Progenitor cell of endocrine pancreas (in vitro differentiated cells): ENCODE results near the gene SCG3. TPM values are rescaled to one million over a fixed set of nuclear protein-coding genes. Genes with fewer than 3 reads are reported as not detected.

Source experiments
- DNase-seq: peaks from one replicate; pipeline ENCODE4 v3.0.0; 2021; ENCODE audit warnings: low spot score; ENCODE audit not compliant: unreplicated experiment
- H3K27ac Mint-ChIP-seq: 2 replicates; pipeline ENCODE4 v1.8.0; 2021; ENCODE audit warnings: mild to moderate bottlenecking, moderate library complexity, mixed read lengths
- H3K27me3 Mint-ChIP-seq: 2 replicates; pipeline ENCODE4 v1.8.0; 2021; ENCODE audit warnings: mixed read lengths
- H3K36me3 Mint-ChIP-seq: 2 replicates; pipeline ENCODE4 v1.8.0; 2022; ENCODE audit warnings: mixed read lengths; ENCODE audit not compliant: insufficient read depth
- H3K4me1 Mint-ChIP-seq: 2 replicates; pipeline ENCODE4 v1.8.0; 2021; ENCODE audit warnings: low read depth, mixed read lengths
- H3K4me3 Mint-ChIP-seq: 2 replicates; pipeline ENCODE4 v1.8.0; 2021; ENCODE audit warnings: low read depth, mild to moderate bottlenecking, moderate library complexity, mixed read lengths
- H3K9me3 Mint-ChIP-seq: 2 replicates; pipeline ENCODE4 v1.8.0; 2021; ENCODE audit warnings: low read depth, mixed read lengths
- CTCF ChIP-seq: fragments of 200-600 bp; sonication (generic); IDR thresholded peaks from one replicate; pipeline ENCODE4 v1.5.0; 2021; ENCODE audit warnings: antibody characterized with exemption, mild to moderate bottlenecking; ENCODE audit not compliant: unreplicated experiment
- total RNA-seq: library from RNA; stranded (reverse); gene quantifications from 2 replicates; pipeline ENCODE4 v1.2.1, GENCODE V29; 2021

The SCG3 gene
- total RNA-seq, 1 donor from 2014 or later, result 7.9 TPM

GRCh38 chr15:51765751-51766150 is 84.4 kb downstream of the SCG3 start:
- Mint-ChIP-seq H3K36me3 (peaks cover 2% of the 10 kb centered on the region), H3K4me3 (no peak overlapping the region), H3K9me3 (no peaks in the 10 kb centered on the region)

GRCh38 chr15:51766341-51766740 is 85.0 kb downstream of the SCG3 start:
- Mint-ChIP-seq H3K9me3 (no peaks in the 10 kb centered on the region), H3K4me1 (no peaks in the 10 kb centered on the region), H3K27me3 (no peaks in the 10 kb centered on the region), H3K36me3 (peaks cover 2% of the 10 kb centered on the region), H3K4me3 (no peak overlapping the region), H3K27ac (no peak overlapping the region)
- DNase-seq, result no peak
- TF ChIP-seq CTCF, result no peak

More at GRCh38 chr15:51765751-51766150, 84.4 kb downstream of the SCG3 start:
- DNase-seq, result no peak
- H3K27me3 Mint-ChIP-seq, result no peaks in the 10 kb centered on the region
- no peaks in the 10 kb centered on the region for H3K4me1 Mint-ChIP-seq
- H3K27ac Mint-ChIP-seq, result peak overlapping the region; percentile 12
- no peak for TF ChIP-seq CTCF

GRCh38 chr15:51768018-51768417 is 86.7 kb downstream of the SCG3 start:
- DNase-seq, result no peak
- TF ChIP-seq CTCF, result no peak
- Mint-ChIP-seq H3K27ac (no peak overlapping the region), H3K36me3 (peaks cover 2% of the 10 kb centered on the region), H3K27me3 (no peaks in the 10 kb centered on the region), H3K4me3 (no peak overlapping the region), H3K9me3 (no peaks in the 10 kb centered on the region), H3K4me1 (peaks cover 3% of the 10 kb centered on the region)

Other genes starting within 250 kb of the SCG3 start
- 43.0 and 43.3 TPM in 2 replicates for gene DMXL2, start 58.7 kb upstream of the SCG3 start, total RNA-seq
- gene LYSMD2, start 56.2 kb downstream of the SCG3 start, total RNA-seq, result 4.0 and 5.0 TPM in 2 replicates
- 7.4 and 8.1 TPM in 2 replicates for gene TMOD2, start 70.1 kb downstream of the SCG3 start, total RNA-seq
- 37.4 and 40.0 TPM in 2 replicates for gene TMOD3, start 148.2 kb downstream of the SCG3 start, total RNA-seq